CD4-positive, alpha-beta T cell treated with Interleukin-17A for 1 hour (primary cell): ENCODE results near the gene KNG1.
A peak's percentile ranks its signal among the peaks of the same experiment; 100 is the strongest.
"Not testable (repeated sequence)": the region's sequence is repeated elsewhere in the genome, so short reads cannot be mapped to it uniquely, and the experiment has no call there.

Experiments used
- DNase-seq: peaks from one replicate; pipeline ENCODE4 v3.0.0-alpha.2; 2020

KNG1 gene

GRCh38 chr3:186717039-186717457 lies at the start of gene KNG1:
Gene KNG1, plus strand, starts transcription at chr3:186717359. Its CDS starts 184 bp downstream, at chr3:186717543.
- no peak for DNase-seq

DNA sequence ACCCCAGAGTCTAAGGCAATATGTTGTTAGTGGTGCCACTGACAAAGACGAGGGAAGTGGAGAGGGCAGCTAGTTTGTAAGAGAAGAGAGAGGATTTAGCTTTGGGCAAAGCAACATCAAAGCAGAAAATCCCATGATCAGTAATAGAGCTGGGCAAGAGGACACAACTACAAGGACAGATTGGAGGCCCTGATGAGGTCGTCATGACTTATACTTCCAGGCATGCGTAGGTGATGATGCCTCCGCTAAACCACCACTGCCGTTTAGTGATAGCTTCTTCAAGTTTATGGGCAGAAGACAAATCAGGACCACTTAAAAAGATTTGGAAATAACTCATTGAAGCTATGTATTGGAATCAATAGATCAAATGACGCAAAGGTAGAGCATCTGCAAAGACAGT lies 48.7 kb upstream of the KNG1 start:
- no peak for DNase-seq

DNA sequence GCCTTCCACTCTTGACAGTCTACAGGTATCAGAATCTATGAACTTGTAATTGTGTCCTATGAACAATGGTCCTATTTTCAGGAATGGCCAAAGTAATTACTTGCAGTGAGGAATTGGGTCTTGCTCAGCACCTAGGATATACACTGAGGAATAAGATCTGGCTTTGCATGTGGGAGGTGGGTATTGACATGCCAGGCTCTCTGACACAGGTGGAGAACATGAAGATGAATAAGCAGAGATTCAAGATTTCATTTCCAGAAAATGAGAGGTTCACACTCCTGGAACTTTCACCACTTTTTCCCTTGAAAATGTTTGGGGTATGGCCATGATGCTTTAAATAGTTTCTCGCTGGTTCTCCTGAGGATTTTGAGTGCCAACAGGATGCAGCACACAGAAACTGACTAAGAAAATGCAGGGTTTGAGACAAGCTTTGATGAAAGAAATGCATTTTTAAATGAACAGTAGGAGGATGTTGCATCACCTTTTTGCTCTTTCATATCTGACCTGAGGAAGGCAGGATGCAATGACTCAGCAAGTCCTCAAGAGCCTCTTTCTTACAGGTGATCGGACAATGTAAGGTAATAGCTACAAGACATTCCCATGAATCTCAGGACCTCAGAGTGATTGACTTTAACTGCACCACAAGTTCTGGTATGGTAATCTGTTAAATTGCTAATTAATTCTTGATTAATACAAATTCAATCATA lies 47.6 kb upstream of the KNG1 start:
- DNase-seq: no peak

- no peak for DNase-seq
Measured at GRCh38 chr3:186670155-186670554, 47.0 kb upstream of the KNG1 start.

GRCh38 chr3:186671051-186671450 lies 46.1 kb upstream of the KNG1 start:
- no peak for DNase-seq

GRCh38 chr3:186678604-186679003 lies 38.6 kb upstream of the KNG1 start:
- DNase-seq: no peak

DNA sequence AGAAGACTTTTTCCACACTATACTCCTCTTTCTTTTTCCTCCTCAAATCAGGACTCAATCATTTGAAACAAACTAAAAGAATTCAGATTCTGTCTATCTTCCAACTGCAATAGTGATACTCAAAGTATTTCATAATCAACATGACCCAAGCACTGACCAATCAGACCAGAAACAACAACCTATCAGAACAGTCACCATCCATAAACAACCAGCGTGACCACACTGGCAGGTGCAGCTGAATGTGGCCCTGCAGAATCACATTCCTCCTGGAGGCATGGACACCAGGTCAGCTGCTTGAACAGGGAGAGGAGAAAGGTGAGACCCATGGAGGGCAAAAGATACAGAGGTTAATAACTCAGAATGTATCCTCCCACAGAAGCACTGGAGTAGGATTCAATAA lies 38.0 kb upstream of the KNG1 start:
- no peak for DNase-seq

DNA sequence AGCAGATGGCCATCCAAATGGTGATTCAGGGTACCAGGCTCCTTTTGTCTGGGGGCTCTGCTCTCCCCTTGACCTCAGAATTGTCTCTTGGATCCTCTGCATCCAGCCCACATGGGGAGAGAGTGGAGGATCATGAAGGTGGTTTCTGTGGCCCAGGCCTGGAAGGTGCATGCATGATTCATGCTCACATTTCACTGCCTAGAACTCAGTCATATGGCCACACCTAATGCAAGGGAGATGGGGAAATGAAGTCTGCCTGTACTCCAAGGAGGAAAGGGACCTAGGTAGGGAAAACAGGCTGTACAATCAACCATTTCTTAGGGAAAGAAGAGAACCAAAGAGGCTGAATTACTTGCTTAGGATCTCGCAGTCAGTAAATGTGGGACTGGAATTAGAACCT lies 36.3 kb upstream of the KNG1 start:
- DNase-seq: no peak

- DNase-seq: no peak
Measured at GRCh38 chr3:186682812-186683211, 34.3 kb upstream of the KNG1 start.

DNA sequence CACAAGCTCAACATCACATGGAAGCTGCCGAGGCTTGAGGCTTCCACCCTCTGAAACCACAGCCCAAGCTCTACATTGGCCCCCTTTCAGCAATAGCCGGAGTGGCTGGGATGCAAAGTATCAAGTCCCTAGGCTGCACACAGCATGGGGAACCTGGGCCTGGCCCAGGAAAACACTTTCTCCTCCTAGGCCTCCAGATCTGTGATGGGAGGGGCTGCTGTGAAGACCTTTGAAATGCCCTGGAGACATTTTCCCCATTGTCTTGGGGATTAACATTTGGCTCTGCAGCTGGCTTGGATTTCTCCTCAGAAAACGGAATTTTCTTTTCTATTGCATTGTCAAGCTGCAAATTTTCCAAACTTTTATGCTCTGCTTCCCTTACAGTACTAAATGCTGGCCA lies 33.2 kb upstream of the KNG1 start:
- DNase-seq: no peak

DNA sequence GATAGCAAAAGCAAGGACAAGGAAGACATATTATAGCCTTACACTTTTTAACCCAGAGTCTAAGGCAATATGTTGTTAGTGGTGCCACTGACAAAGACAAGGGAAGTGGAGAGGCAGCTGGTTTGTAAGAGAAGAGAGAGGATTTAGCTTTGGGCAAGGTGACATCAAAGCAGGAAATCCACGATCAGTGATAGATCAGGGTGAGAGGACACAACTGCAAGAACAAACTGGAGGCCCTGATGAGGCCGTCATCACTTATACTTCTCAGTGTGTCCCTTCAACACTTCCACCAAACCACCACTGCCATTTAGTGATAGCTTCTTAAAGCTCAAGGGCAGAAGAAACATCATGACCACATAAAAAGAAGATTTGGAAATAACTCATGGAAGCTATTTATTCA lies 30.7 kb upstream of the KNG1 start:
- peak; percentile 12 for DNase-seq

DNA sequence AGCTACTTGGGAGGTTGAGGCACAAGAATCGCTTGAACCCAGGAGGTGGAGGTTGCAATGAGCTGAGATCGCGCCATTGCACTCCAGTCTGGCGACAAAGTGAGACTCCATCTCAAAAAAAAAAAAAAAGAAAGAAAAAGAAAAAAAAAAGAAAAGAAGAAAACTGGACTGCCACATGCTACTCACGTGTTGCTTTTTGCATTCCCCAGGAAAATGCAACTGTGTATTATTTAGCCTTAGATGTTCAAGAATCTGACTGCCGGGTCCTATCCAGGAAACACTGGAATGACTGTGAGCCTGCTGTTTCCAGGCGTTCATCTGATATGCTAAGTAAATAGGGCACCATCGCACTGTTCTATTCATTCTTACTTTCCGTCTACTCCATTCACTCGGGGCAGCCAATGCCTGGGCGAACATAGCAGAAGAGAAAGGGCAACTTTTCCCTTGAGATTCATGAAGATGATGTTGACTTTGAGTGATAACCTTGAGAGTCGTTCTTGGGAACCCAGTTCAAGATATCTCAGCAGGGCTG lies 30.0 kb upstream of the KNG1 start:
- DNase-seq: no peak

DNA sequence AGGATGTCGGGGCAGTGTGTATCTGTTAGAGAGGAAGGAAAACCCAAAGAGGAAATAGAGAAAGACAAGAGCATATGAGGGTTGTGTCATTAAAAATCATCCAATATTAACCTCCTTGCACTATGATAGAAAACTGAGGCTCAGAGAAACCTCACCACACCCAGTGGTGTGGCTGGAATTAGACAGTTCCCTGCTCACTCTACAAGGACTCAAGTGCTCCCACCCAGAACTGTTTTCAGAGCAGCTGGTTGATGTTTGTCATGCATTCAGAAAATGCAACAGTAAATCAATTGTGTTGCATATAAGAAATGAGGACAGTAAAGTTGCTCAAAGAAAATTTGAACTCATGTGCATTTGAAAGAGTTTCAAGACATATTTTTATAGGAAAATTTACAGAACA lies 26.9 kb upstream of the KNG1 start:
- not testable (repeated sequence) for DNase-seq

GRCh38 chr3:186691676-186692075 lies 25.5 kb upstream of the KNG1 start:
- DNase-seq: no peak

GRCh38 chr3:186693843-186694242 lies 23.3 kb upstream of the KNG1 start:
- no peak for DNase-seq

GRCh38 chr3:186694288-186695032 lies 22.7 kb upstream of the KNG1 start:
- no peak for DNase-seq

- DNase-seq: no peak
Measured at GRCh38 chr3:186696522-186696921, 20.6 kb upstream of the KNG1 start.

DNA sequence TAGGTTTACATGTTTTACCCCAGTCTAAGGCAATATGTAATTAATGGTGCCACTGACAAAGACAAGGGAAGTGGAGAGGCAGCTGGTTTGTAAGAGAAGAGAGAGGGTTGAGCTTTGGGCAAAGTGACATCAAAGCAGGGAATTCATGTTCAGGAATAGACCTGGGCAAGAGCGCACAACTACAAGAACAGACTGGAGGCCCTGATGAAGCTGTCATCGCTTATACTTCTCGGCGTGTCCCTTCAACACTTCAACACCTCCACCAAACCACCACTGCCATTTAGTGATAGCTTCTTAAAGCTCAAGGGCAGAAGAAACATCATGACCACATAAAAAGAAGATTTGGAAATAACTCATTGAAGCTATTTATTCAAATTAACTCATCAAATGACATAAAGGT lies 19.6 kb upstream of the KNG1 start:
- DNase-seq: no peak

DNA sequence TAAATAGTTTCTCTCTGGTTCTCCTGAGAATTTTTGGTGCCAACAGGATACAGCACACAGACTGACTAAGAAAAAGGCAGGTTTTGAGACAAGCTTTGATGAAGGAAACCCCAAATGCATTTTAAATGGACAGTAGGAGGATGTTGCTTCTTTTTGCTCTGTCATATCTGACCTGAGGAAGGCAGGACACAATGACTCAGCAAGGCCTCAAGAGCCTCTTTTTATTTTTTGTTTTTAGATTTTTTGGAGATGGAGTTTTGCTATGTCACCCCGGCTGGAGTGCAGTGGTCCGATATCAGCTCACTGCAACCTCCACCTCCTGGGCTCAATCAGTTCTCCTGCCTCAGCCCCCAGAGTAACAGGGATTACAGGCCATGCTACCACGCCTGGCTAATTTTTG lies 16.9 kb upstream of the KNG1 start:
- DNase-seq: no peak

DNA sequence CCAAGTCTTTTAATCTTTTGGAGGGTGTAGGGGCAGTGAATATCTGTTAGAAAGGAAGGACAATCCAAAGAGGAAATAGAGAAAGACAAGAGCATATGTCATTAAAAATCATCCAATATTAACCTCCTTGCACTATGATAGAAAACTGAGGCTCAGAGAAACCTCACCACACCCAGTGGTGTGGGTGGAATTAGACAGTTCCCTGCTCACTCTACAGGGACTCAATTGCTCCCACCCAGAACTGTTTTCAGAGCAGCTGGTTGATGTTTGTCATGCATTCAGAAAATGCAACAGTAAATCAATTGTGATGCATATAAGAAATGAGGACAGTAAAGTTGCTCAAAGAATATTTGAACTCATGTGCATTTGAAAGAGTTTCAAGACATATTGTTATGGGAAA lies 14.7 kb upstream of the KNG1 start:
- not testable (repeated sequence) for DNase-seq

DNA sequence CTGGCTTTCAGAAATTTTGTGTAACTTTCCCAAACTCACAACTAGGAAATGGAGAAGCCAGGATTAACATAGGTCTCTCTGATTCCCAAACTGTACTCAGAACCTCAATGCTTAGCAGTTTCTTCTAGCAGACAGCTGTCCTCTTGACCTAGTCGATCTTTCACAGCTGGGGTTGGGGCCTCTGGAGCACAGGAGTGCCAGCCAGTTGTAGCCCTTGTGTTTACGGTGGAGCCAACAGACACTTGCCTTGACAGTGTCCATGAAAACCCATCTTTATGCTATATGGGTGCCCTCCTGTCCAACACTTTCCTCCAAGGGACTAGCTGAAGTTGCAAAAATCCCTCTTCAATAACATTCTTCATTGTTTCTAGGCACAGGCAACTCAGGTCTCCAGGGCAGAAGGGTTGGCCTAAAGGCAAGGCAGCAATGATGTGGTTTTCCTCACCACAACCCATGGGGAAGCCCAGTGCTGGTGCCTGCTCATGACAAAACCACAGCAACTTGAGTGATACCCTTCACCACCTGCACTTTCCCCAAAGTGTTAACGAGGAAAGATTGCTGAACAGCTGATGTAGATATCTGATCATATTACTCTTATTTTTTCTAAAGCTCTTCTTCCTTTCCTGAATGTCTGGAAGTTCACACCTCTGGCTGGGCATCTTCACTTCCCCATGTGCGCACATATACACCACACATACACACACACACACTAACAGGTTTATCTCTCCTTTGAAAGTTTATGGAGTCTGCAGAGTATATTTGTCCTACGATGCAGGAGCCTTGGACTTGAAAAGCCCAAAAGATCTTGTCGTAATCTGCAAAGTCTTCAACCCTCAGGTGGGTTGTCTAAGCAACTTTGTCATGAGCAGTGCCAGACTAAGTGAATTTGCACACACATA lies 11.0 kb upstream of the KNG1 start:
- DNase-seq: peak; percentile 70

- no peak for DNase-seq
Measured at GRCh38 chr3:186708983-186709679, 8.0 kb upstream of the KNG1 start.

DNA sequence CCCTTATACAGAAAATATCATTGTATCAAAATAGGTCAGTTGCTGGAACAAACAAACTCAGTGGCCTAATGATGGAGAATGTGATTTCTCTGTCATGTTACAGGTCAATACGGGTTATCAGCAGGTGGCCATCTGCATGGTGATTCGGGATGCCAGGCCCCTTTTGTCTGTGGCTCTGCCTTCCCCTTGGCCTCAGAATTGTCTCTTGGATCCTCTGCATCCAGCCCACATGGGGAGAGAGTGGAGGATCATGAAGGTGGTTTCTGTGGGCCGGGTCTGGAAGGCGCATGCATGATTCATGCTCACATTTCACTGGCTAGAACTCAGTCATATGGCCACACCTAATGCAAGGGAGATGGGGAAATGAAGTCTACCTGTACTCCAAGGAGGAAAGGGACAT lies 6.5 kb upstream of the KNG1 start:
- not testable (repeated sequence) for DNase-seq
